BE2C (cell line): Measurements from ENCODE around the gene CFAP54.

Source experiments
- DNase-seq: peaks from one replicate; pipeline ENCODE4 v3.0.0-alpha.2; 2020
- H3K27me3 ChIP-seq: fragments of 250-450 bp; sonication (Bioruptor Pico); 2 replicates; pipeline ENCODE4 v1.5.1; 2020; ENCODE audit warnings: mild to moderate bottlenecking
- H3K36me3 ChIP-seq: fragments of 250-450 bp; sonication (Bioruptor Pico); 2 replicates; pipeline ENCODE4 v1.5.1; 2020; ENCODE audit warnings: mild to moderate bottlenecking
- H3K4me1 ChIP-seq: fragments of 250-450 bp; sonication (Bioruptor Pico); 2 replicates; pipeline ENCODE4 v1.5.1; 2020
- H3K4me3 ChIP-seq: 2 replicates; pipeline ENCODE4 v1.5.1; 2011; ENCODE audit warnings: low read depth, low read length
- H3K9me3 ChIP-seq: fragments of 250-450 bp; sonication (Bioruptor Pico); 2 replicates; pipeline ENCODE4 v1.5.1; 2020
- TF ChIP-seq, protein P1 (sequence below): IDR thresholded peaks from 2 replicates; pipeline ENCODE4 v1.5.1; 2012; ENCODE audit warnings: mild to moderate bottlenecking, low read depth, low read length

The CFAP54 gene

GRCh38 chr12:96514328-96514727 is 25.0 kb downstream of the CFAP54 start:
- Histone ChIP-seq H3K36me3 (no peaks in the 10 kb centered on the region), H3K4me3 (no peak overlapping the region), H3K4me1 (no peaks in the 10 kb centered on the region), H3K27me3 (no peaks in the 10 kb centered on the region), H3K9me3 (no peaks in the 10 kb centered on the region)
- DNase-seq = no peak
- TF ChIP-seq, protein P1, sequence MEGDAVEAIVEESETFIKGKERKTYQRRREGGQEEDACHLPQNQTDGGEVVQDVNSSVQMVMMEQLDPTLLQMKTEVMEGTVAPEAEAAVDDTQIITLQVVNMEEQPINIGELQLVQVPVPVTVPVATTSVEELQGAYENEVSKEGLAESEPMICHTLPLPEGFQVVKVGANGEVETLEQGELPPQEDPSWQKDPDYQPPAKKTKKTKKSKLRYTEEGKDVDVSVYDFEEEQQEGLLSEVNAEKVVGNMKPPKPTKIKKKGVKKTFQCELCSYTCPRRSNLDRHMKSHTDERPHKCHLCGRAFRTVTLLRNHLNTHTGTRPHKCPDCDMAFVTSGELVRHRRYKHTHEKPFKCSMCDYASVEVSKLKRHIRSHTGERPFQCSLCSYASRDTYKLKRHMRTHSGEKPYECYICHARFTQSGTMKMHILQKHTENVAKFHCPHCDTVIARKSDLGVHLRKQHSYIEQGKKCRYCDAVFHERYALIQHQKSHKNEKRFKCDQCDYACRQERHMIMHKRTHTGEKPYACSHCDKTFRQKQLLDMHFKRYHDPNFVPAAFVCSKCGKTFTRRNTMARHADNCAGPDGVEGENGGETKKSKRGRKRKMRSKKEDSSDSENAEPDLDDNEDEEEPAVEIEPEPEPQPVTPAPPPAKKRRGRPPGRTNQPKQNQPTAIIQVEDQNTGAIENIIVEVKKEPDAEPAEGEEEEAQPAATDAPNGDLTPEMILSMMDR = no peak

GRCh38 chr12:96516472-96517430 is 27.4 kb downstream of the CFAP54 start:
- TF ChIP-seq, protein P1 = peak; percentile 61
- no peaks in the 10 kb centered on the region for H3K9me3 ChIP-seq

GRCh38 chr12:96520767-96521166 is 31.4 kb downstream of the CFAP54 start:
- DNase-seq = no peak

More at GRCh38 chr12:96516472-96517430, 27.4 kb downstream of the CFAP54 start:
- H3K4me1 ChIP-seq = no peaks in the 10 kb centered on the region
- DNase-seq = peak; percentile 75
- no peaks in the 10 kb centered on the region for H3K27me3 ChIP-seq
- no peak overlapping the region for H3K4me3 ChIP-seq
- no peaks in the 10 kb centered on the region for H3K36me3 ChIP-seq

GRCh38 chr12:96521895-96522682 is 32.7 kb downstream of the CFAP54 start:
- H3K4me3 ChIP-seq = no peak overlapping the region

More at GRCh38 chr12:96520767-96521166, 31.4 kb downstream of the CFAP54 start:
- TF ChIP-seq, protein P1 = no peak
- no peaks in the 10 kb centered on the region for H3K36me3 ChIP-seq
- H3K9me3 ChIP-seq = no peaks in the 10 kb centered on the region
- H3K27me3 ChIP-seq = peaks cover 2% of the 10 kb centered on the region; the same call in 1 of the 2 replicates
- H3K4me3 ChIP-seq = no peak overlapping the region
- H3K4me1 ChIP-seq = no peaks in the 10 kb centered on the region

GRCh38 chr12:96522690-96523089 is 33.3 kb downstream of the CFAP54 start:
- TF ChIP-seq, protein P1 = no peak
- Histone ChIP-seq H3K4me1 (no peaks in the 10 kb centered on the region), H3K9me3 (no peaks in the 10 kb centered on the region), H3K36me3 (no peaks in the 10 kb centered on the region), H3K27me3 (peaks cover 3% of the 10 kb centered on the region; the same call in 1 of the 2 replicates), H3K4me3 (no peak overlapping the region)
- DNase-seq = no peak

More at GRCh38 chr12:96521895-96522682, 32.7 kb downstream of the CFAP54 start:
- Histone ChIP-seq H3K4me1 (no peaks in the 10 kb centered on the region), H3K36me3 (no peaks in the 10 kb centered on the region), H3K27me3 (peaks cover 3% of the 10 kb centered on the region; the same call in 1 of the 2 replicates), H3K9me3 (no peaks in the 10 kb centered on the region)
- TF ChIP-seq, protein P1 = no peak
- no peak for DNase-seq
